Smooth muscle cell (in vitro differentiated cells): ENCODE measurements around the gene FMNL1. TPM values are rescaled to one million over a fixed set of nuclear protein-coding genes. Genes with fewer than 3 reads are reported as not detected.
A peak's percentile ranks its signal among the peaks of the same experiment; 100 is the strongest.

Experiments
- DNase-seq: peaks from one replicate; lab custom pipeline; 2025; ENCODE audit not compliant: unreplicated experiment; lab: John Stamatoyannopoulos, UW
- H2AFZ ChIP-seq: fragments of 200-600 bp; sonication (generic); 2 replicates; pipeline ENCODE4 v1.6.0; 2016; ENCODE audit warnings: antibody characterized with exemption, low read depth, mild to moderate bottlenecking
- H3F3A ChIP-seq: fragments of 200-600 bp; sonication (generic); 2 replicates; pipeline ENCODE4 v1.6.0; 2017; ENCODE audit warnings: antibody characterized with exemption, low read depth
- H3K27ac ChIP-seq: fragments of 200-600 bp; sonication (generic); 2 replicates; pipeline ENCODE4 v1.5.1; 2016; ENCODE audit warnings: low read depth, mild to moderate bottlenecking
- H3K27me3 ChIP-seq: fragments of 200-600 bp; sonication (generic); 2 replicates; pipeline ENCODE4 v1.6.1; 2016; ENCODE audit warnings: low read depth, mild to moderate bottlenecking
- H3K36me3 ChIP-seq: fragments of 200-600 bp; sonication (generic); 2 replicates; pipeline ENCODE4 v1.5.1; 2016; ENCODE audit warnings: low read depth
- H3K4me1 ChIP-seq: fragments of 200-600 bp; sonication (generic); 2 replicates; pipeline ENCODE4 v1.5.1; 2016; ENCODE audit warnings: low read depth
- H3K4me2 ChIP-seq: fragments of 200-600 bp; sonication (generic); 2 replicates; pipeline ENCODE4 v1.6.0; 2016; ENCODE audit warnings: mild to moderate bottlenecking
- H3K4me3 ChIP-seq: fragments of 200-600 bp; sonication (generic); 2 replicates; pipeline ENCODE4 v1.5.1; 2016; ENCODE audit warnings: mild to moderate bottlenecking
- H3K79me2 ChIP-seq: fragments of 200-600 bp; sonication (generic); 2 replicates; pipeline ENCODE4 v1.6.0; 2016; ENCODE audit warnings: low read depth, mild to moderate bottlenecking
- H3K9ac ChIP-seq: fragments of 200-600 bp; sonication (generic); 2 replicates; pipeline ENCODE4 v1.6.0; 2016; ENCODE audit warnings: low read depth
- H3K9me3 ChIP-seq: fragments of 200-600 bp; sonication (generic); replicated peaks from 2 replicates; pipeline ENCODE4 v1.5.1; 2016; ENCODE audit warnings: low read depth
- H4K20me1 ChIP-seq: fragments of 200-600 bp; sonication (generic); 2 replicates; pipeline ENCODE4 v1.6.0; 2016; ENCODE audit warnings: low read depth
- WGBS: methylation state at CpG from one replicate; pipeline ENCODE4 v1.1.7; 2016; ENCODE audit warnings: low lambda C conversion rate; 5-methylcytosine and 5-hydroxymethylcytosine counted together
- polyA plus RNA-seq: library from polyadenylated mRNA; unstranded; fragments of >200 nt; fragmentation: Nextera tagmentation; extraction: Ambion mirVana; gene quantifications from 2 replicates; pipeline ENCODE4 v1.2.1, GENCODE V29; 2016
- total RNA-seq: library from RNA; depleted of rRNA; stranded (reverse); fragments of >200 nt; gene quantifications from 2 replicates; pipeline ENCODE4 v1.2.3, GENCODE V29; 2014
- TF ChIP-seq, protein P1 (sequence below): fragments of 200-600 bp; sonication (generic); IDR thresholded peaks from 2 replicates; pipeline ENCODE4 v1.5.1; 2017; ENCODE audit warnings: borderline replicate concordance, mild to moderate bottlenecking, antibody characterized with exemption; ENCODE audit not compliant: insufficient read depth, poor library complexity, severe bottlenecking

Gene FMNL1
- total and polyA plus RNA-seq, 2 experiments from 2014 or later = 0.37 to 0.90 TPM

DNA sequence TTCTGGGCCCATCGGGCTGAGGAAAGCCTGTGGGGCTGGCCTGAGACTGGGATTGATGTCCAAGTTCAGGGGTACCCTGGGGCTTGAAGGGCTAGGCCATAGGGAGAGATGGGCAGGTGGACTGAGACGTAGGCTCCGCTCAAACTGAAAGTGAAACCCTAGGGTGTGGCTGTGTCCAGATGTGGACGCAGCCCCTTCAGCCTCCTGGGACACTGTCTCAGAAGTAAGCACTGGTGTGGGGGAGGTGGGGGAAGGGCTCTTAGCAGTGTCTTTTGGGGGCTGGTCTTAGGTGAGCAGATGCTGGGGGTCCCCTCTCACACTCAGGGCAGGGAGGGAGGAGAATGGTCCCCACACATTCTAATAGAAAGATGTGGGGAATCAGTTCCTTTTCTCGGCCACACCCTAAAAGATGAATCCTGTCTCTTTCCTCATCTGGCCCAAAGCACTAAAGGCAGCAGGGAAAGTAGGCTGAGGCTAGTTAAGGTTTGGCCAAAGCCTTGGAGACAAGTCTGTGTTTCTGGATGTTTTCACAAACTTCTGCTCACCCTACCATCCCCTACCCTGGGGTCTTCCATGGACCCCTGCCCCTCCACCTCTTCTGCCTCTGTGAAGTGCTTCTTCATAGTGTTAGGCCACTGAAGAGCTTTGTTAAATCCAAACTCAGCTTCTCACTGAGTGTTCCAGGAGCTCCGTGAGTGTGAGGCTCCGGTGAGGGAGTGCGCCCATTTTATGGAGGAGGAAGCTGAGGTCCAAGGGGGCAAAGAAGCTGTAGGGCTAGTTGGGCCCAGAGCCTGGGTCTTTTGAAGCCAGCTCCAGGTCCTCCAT is 5.6 kb downstream of the FMNL1 start:
- no peak overlapping the region for H3K27ac ChIP-seq
- H3K4me1 ChIP-seq = peaks cover 17% of the 10 kb centered on the region
- no peak overlapping the region for H3K4me2 ChIP-seq
- no peak overlapping the region for H3K4me3 ChIP-seq
- DNase-seq = no peak
- WGBS = 91% methylated on average over 8 of the region's 8 CpGs
- TF ChIP-seq, protein P1, sequence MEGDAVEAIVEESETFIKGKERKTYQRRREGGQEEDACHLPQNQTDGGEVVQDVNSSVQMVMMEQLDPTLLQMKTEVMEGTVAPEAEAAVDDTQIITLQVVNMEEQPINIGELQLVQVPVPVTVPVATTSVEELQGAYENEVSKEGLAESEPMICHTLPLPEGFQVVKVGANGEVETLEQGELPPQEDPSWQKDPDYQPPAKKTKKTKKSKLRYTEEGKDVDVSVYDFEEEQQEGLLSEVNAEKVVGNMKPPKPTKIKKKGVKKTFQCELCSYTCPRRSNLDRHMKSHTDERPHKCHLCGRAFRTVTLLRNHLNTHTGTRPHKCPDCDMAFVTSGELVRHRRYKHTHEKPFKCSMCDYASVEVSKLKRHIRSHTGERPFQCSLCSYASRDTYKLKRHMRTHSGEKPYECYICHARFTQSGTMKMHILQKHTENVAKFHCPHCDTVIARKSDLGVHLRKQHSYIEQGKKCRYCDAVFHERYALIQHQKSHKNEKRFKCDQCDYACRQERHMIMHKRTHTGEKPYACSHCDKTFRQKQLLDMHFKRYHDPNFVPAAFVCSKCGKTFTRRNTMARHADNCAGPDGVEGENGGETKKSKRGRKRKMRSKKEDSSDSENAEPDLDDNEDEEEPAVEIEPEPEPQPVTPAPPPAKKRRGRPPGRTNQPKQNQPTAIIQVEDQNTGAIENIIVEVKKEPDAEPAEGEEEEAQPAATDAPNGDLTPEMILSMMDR = no peak
- no peaks in the 10 kb centered on the region for H3F3A ChIP-seq
- no peaks in the 10 kb centered on the region for H4K20me1 ChIP-seq
- H3K36me3 ChIP-seq = no peaks in the 10 kb centered on the region
- H3K27me3 ChIP-seq = peaks cover 20% of the 10 kb centered on the region
- no peaks in the 10 kb centered on the region for H3K9me3 ChIP-seq
- no peaks in the 10 kb centered on the region for H3K79me2 ChIP-seq
- H2AFZ ChIP-seq = no peak overlapping the region
- no peak overlapping the region for H3K9ac ChIP-seq

DNA sequence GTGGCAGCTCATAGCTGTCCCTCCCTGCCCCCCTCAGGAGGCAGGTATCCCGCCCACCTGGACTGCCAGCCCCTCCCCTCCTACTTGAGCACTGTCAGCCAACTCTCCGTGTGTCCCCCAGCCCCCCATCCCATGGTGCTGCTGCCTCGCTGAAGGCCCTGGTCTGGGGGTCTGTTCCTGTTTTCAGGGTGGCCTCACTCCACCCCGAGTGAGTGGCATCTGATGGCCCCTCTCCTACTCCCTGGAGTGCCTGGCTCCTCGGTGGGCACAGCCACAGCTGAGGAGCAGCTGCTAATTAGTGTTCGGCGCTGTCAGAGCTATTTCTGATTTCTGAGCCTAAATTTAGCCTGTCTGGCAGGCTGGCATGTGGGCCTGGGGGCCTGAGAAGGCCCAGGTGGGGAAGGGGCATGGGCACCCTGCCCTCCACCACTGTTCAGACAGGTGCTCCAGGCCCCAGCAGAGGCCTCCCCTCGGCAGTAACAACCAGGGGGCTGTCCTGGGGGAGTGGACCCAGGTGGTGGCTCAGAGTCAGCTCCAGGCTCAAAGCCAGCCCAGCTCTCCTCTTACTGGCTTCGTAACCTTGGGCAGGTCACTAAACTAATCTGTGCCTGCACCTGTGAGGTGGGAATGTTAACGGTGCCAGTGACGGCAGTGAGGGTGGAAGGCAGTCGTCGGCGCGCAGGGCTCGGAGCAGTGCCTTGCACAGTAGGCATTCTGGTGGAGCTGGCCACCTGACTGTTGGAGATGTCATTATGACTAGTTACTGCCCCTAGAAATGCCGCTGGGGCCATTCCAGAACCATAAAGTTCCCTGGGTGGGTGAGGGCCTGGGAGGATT is 6.5 kb downstream of the FMNL1 start:
- Histone ChIP-seq H4K20me1 (no peaks in the 10 kb centered on the region), H3K79me2 (no peaks in the 10 kb centered on the region), H3K27me3 (peaks cover 12% of the 10 kb centered on the region), H3K27ac (peak overlapping the region; percentile 63), H3K4me1 (peaks cover 17% of the 10 kb centered on the region), H2AFZ (no peak overlapping the region), H3K4me2 (peak overlapping the region; percentile 74), H3K36me3 (no peaks in the 10 kb centered on the region), H3K9ac (no peak overlapping the region), H3K9me3 (no peaks in the 10 kb centered on the region), H3K4me3 (no peak overlapping the region), H3F3A (no peaks in the 10 kb centered on the region)
- TF ChIP-seq, protein P1 = no peak
- 82% methylated on average over 17 of the region's 17 CpGs for WGBS
- DNase-seq = no peak

DNA sequence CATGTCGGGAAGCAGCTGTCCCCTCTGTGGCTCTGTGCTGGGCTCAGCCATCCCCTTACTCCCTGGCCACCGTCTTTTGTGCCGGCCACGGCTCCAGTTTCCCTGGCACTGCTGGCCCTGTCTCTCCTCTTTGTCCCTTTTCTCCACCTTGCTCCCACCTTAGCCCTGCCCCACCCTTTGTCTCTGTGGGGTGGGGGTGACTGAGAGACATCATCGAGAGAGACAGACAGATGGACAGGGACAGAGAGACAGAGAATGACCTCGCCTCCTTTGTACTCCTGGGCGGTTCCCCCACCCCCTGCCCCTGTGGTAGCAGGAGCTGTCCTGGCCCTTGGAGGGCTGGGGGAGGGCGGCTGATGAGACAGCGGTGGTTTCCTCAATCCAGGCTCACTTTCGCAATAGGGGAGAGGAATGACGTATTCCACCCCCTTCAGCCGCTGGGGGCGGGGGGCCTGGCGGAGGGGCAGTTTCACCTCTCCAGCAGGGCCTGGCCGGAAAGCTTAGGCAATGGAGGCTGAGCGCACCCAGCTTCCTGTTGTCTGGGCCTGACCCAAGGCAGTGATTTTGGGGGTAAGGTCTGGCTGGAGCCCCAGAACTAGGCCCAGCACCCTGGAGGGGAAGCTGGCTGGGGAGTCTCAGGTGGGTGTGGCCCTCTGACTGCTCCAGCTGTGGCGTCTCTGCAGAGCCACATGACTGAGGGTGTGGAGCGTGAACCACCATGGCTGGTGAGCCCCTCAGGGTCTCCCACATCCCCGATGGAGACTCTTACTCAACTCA is 7.3 kb downstream of the FMNL1 start:
- H3F3A ChIP-seq = no peaks in the 10 kb centered on the region
- no peaks in the 10 kb centered on the region for H3K9me3 ChIP-seq
- H3K9ac ChIP-seq = peak overlapping the region; percentile 50
- TF ChIP-seq, protein P1 = no peak
- H3K36me3 ChIP-seq = no peaks in the 10 kb centered on the region
- no peaks in the 10 kb centered on the region for H3K79me2 ChIP-seq
- no peaks in the 10 kb centered on the region for H4K20me1 ChIP-seq
- no peak overlapping the region for H3K4me3 ChIP-seq
- peaks cover 4% of the 10 kb centered on the region for H3K27me3 ChIP-seq
- peak; percentile 69 for DNase-seq
- peak overlapping the region; percentile 63 for H3K27ac ChIP-seq
- peak overlapping the region; percentile 51 for H2AFZ ChIP-seq
- H3K4me1 ChIP-seq = peaks cover 17% of the 10 kb centered on the region
- H3K4me2 ChIP-seq = peak overlapping the region; percentile 74
- WGBS = 34% methylated on average over 19 of the region's 19 CpGs
